ENCODE data around the gene SLC39A9.

DNA sequence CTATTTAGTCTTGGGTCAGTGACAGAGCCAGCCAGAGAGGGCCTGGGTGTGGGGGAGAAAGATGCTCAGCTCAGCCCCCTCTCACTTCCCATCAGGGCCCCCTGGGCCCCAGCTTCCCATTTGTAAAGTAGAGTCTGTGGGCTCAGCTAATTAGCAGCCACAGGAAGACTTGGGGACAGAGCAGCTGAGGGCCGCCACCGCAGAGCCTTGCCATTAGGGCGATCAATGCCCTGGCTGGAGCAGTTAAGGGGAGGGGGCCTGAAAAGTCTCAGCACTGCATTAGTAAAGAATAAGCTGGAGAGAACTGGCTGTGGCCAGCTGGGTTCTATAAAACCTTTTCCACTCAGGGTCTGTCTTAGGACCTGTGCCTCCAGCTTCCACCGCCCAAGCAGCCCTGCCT lies 88.7 kb downstream of the SLC39A9 start:
- TF ChIP-seq, protein P1, sequence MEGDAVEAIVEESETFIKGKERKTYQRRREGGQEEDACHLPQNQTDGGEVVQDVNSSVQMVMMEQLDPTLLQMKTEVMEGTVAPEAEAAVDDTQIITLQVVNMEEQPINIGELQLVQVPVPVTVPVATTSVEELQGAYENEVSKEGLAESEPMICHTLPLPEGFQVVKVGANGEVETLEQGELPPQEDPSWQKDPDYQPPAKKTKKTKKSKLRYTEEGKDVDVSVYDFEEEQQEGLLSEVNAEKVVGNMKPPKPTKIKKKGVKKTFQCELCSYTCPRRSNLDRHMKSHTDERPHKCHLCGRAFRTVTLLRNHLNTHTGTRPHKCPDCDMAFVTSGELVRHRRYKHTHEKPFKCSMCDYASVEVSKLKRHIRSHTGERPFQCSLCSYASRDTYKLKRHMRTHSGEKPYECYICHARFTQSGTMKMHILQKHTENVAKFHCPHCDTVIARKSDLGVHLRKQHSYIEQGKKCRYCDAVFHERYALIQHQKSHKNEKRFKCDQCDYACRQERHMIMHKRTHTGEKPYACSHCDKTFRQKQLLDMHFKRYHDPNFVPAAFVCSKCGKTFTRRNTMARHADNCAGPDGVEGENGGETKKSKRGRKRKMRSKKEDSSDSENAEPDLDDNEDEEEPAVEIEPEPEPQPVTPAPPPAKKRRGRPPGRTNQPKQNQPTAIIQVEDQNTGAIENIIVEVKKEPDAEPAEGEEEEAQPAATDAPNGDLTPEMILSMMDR (IDR thresholded peaks at IDR 0.05; ENCODE audit: low read depth, low read length), result no peak
- TF ChIP-seq, protein P2, sequence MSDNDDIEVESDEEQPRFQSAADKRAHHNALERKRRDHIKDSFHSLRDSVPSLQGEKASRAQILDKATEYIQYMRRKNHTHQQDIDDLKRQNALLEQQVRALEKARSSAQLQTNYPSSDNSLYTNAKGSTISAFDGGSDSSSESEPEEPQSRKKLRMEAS (IDR thresholded peaks at IDR 0.05; ENCODE audit: low read depth, low read length), result no peak
- TF ChIP-seq POLR2A (IDR thresholded peaks at IDR 0.05; ENCODE audit: extremely low read depth, insufficient read length), result no peak

Measured in NB4 (cell line).